ENCODE measurements around the gene MED13L. TPM values are rescaled to one million over a fixed set of nuclear protein-coding genes. Genes with fewer than 3 reads are reported as not detected.
"Not testable (repeated sequence)": the region's sequence is repeated elsewhere in the genome, so short reads cannot be mapped to it uniquely, and the experiment has no call there.

The MED13L gene
- total RNA-seq, 6 experiments from 2014 or later: 29.0 to 52.0 (median 38.1) TPM

- H3K36me3 ChIP-seq: no peaks in the 10 kb centered on the region
- no peaks in the 10 kb centered on the region for H3K27me3 ChIP-seq
- peaks cover 0 to 4% (median 1%) of the 10 kb centered on the region in 4 donors for H3K4me1 ChIP-seq
- 93% methylated on average over 2 of the region's 2 CpGs for WGBS (ENCODE audit: insufficient coverage, low coverage, low lambda C conversion rate, missing lambda C conversion rate)
- no peak overlapping the region for H3K4me3 ChIP-seq
- DNase-seq: no peak
- TF ChIP-seq POLR2A (IDR thresholded peaks at IDR 0.05) (no peak), CTCF (IDR thresholded peaks at IDR 0.05) (no peak)
- no peaks in the 10 kb centered on the region for H3K9me3 ChIP-seq
- ATAC-seq: no peak
- intact Hi-C loops (cut with DNase I): no loop called here
- H3K27ac ChIP-seq: no peak overlapping the region
Observed at GRCh38 chr12:116039081-116039480, 238.4 kb downstream of the MED13L start.

- no peak overlapping the region for H3K27ac ChIP-seq
- no peak for ATAC-seq
- TF ChIP-seq CTCF (IDR thresholded peaks at IDR 0.05) (no peak), POLR2A (IDR thresholded peaks at IDR 0.05) (no peak)
- DNase-seq: no peak
- no peaks in the 10 kb centered on the region for H3K4me1 ChIP-seq
- intact Hi-C loops (cut with DNase I): no loop called here
- H3K4me3 ChIP-seq: no peak overlapping the region
- H3K9me3 ChIP-seq: no peaks in the 10 kb centered on the region
- H3K36me3 ChIP-seq: no peaks in the 10 kb centered on the region
- H3K27me3 ChIP-seq: no peaks in the 10 kb centered on the region
- WGBS (ENCODE audit: insufficient coverage, low coverage, low lambda C conversion rate, missing lambda C conversion rate): 93% methylated on average over 5 of the region's 6 CpGs
Observed at GRCh38 chr12:116037941-116038837, 239.3 kb downstream of the MED13L start.

GRCh38 chr12:116033765-116034164, 243.7 kb downstream of the MED13L start:
- Histone ChIP-seq H3K36me3 (no peaks in the 10 kb centered on the region), H3K4me3 (no peak overlapping the region), H3K9me3 (no peaks in the 10 kb centered on the region), H3K4me1 (no peaks in the 10 kb centered on the region), H3K27ac (no peak overlapping the region), H3K27me3 (no peaks in the 10 kb centered on the region)
- WGBS (ENCODE audit: insufficient coverage, low coverage, low lambda C conversion rate, missing lambda C conversion rate): 100% methylated on average over 3 of the region's 3 CpGs
- DNase-seq (no peak), ATAC-seq (no peak)
- intact Hi-C loops (cut with DNase I): no loop called here
- TF ChIP-seq POLR2A (IDR thresholded peaks at IDR 0.05) (no peak), CTCF (IDR thresholded peaks at IDR 0.05) (no peak)

GRCh38 chr12:116031624-116032023, 245.9 kb downstream of the MED13L start:
- H3K27me3 ChIP-seq; intact Hi-C loops (cut with DNase I); H3K9me3 ChIP-seq; H3K36me3 ChIP-seq; H3K4me1 ChIP-seq; DNase-seq; H3K4me3 ChIP-seq; H3K27ac ChIP-seq; ATAC-seq: not testable (repeated sequence)
- no CpG with 5 or more reads among the region's 4 CpGs for WGBS (ENCODE audit: insufficient coverage, low coverage, low lambda C conversion rate, missing lambda C conversion rate)

- H3K27ac ChIP-seq: no peak overlapping the region
- H3K4me3 ChIP-seq: no peak overlapping the region
- no peaks in the 10 kb centered on the region for H3K27me3 ChIP-seq
- no peaks in the 10 kb centered on the region for H3K4me1 ChIP-seq
- DNase-seq: no peak
- no peaks in the 10 kb centered on the region for H3K9me3 ChIP-seq
- ATAC-seq: no peak
- intact Hi-C loops (cut with DNase I): no loop called here
- TF ChIP-seq POLR2A (IDR thresholded peaks at IDR 0.05) (no peak), CTCF (IDR thresholded peaks at IDR 0.05) (no peak)
- WGBS (ENCODE audit: insufficient coverage, low coverage, low lambda C conversion rate, missing lambda C conversion rate): 99% methylated on average over 4 of the region's 4 CpGs
- no peaks in the 10 kb centered on the region for H3K36me3 ChIP-seq
Observed at GRCh38 chr12:116028619-116029018, 248.9 kb downstream of the MED13L start.
